ENCODE data around the gene LRRC75A.

DNA sequence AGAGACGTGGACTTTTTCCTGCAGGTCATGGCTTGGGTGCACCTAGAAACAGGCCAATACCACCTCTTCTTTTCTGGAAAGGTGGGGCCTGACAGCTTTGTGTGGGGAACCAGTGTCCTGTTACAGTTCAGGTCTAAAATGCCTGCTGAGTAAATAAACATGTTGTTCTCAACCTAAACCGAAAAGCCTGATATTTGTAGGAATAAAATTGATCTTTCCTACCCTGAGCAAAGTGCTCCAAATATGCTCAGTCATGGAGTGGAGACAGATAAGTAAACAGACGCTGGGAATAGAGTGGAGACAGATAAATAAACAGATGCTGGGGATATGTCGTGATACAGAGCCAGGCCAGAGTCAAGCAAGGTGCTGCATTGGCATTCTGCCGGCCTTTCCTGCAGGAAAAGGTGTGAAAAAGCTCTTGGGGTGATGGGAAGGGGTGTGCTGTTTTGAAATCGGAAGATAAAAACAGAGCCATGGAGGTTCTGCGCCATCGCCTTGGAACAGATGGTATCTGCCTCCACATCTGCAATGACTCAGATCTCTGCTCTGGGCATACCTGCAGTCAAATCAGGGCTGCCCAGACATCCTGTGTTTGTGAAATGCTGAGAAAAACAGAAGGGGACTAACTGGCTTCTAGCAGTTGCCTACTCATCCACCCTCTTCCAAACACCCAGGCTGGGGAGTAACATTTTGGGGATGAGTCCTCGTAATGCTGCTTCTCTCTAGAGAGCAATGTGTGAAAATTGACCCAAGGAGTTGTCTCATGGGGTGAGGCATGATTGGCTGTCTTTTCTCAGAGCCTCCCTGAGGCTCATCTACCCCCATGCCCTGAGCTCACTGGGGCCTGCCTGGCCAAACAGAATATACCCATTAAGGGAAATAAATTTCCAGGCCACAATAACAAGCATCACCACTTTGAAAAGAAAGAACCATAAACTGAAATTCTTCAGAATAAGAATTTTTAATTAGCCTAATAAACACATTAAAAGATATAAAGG, 93.4 kb downstream of the LRRC75A start:
- TF ChIP-seq, protein P1, sequence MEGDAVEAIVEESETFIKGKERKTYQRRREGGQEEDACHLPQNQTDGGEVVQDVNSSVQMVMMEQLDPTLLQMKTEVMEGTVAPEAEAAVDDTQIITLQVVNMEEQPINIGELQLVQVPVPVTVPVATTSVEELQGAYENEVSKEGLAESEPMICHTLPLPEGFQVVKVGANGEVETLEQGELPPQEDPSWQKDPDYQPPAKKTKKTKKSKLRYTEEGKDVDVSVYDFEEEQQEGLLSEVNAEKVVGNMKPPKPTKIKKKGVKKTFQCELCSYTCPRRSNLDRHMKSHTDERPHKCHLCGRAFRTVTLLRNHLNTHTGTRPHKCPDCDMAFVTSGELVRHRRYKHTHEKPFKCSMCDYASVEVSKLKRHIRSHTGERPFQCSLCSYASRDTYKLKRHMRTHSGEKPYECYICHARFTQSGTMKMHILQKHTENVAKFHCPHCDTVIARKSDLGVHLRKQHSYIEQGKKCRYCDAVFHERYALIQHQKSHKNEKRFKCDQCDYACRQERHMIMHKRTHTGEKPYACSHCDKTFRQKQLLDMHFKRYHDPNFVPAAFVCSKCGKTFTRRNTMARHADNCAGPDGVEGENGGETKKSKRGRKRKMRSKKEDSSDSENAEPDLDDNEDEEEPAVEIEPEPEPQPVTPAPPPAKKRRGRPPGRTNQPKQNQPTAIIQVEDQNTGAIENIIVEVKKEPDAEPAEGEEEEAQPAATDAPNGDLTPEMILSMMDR (conservative IDR thresholded peaks at IDR 0.05 in 1 of 2, IDR thresholded peaks at IDR 0.05 in 1 of 2; ENCODE audit: low read depth in 1 of 2, low read length in 2 of 2) = no peak
- TF ChIP-seq EZH2 (IDR thresholded peaks at IDR 0.05; ENCODE audit: low read length, missing control alignments) = no peak
